Liver (tissue), 9 donors: ENCODE measurements around the gene TWF2. TPM values are rescaled to one million over a fixed set of nuclear protein-coding genes. Genes with fewer than 3 reads are reported as not detected.
A peak's percentile ranks its signal among the peaks of the same experiment; 100 is the strongest.

ENCODE experiments used
- DNase-seq: peaks from one replicate; pipeline ENCODE4 v3.0.0-alpha.2; 2017; ENCODE audit warnings: low spot score
- H3K27ac ChIP-seq, 2 donors: one replicate each; pipeline ENCODE4 v1.7.0; 2013; ENCODE audit warnings: inconsistent platforms in 2 of 2, low read length in 2 of 2, control low read depth in 1 of 2, low read depth in 1 of 2, mild to moderate bottlenecking in 1 of 2
- H3K27me3 ChIP-seq, 4 donors: one replicate each; pipeline versions ENCODE4 v1.6.1 to v1.7.0; 2013; ENCODE audit warnings: low read length in 3 of 4, inconsistent platforms in 1 of 4, mild to moderate bottlenecking in 1 of 4, moderate library complexity in 1 of 4; ENCODE audit not compliant: control insufficient read depth in 4 of 4, insufficient read depth in 4 of 4
- H3K36me3 ChIP-seq, 4 donors: one replicate each; pipeline versions ENCODE4 v1.6.1 to v1.7.0; 2013; ENCODE audit warnings: low read length in 3 of 4, mild to moderate bottlenecking in 3 of 4, low read depth in 1 of 4, moderate library complexity in 1 of 4; ENCODE audit not compliant: control insufficient read depth in 4 of 4, insufficient read depth in 3 of 4
- H3K4me1 ChIP-seq, 4 donors: one replicate each; pipeline versions ENCODE4 v1.6.1 to v1.7.0; 2013; ENCODE audit warnings: low read length in 3 of 4, mild to moderate bottlenecking in 3 of 4, moderate library complexity in 1 of 4; ENCODE audit not compliant: control insufficient read depth in 4 of 4, insufficient read depth in 4 of 4
- H3K4me3 ChIP-seq, 3 donors: one replicate each; pipeline versions ENCODE4 v1.6.1 to v1.7.0; 2013; ENCODE audit warnings: low read length in 3 of 3, control low read depth in 1 of 3, low read depth in 1 of 3, mild to moderate bottlenecking in 1 of 3
- H3K9ac ChIP-seq, 2 donors: one replicate each; pipeline ENCODE4 v1.7.0; 2013; ENCODE audit warnings: low read length in 2 of 2, mild to moderate bottlenecking in 2 of 2, moderate library complexity in 2 of 2, control low read depth in 1 of 2, low read depth in 1 of 2
- H3K9me3 ChIP-seq, 4 donors: one replicate each; pipeline versions ENCODE4 v1.6.1 to v1.7.0; 2013; ENCODE audit warnings: low read length in 3 of 4; ENCODE audit not compliant: control insufficient read depth in 4 of 4
- ATF3 ChIP-seq: IDR thresholded peaks from 2 replicates; pipeline ENCODE4 v1.6.1; 2016; ENCODE audit warnings: antibody characterized with exemption
- CTCF ChIP-seq: fragments of 150-350 bp; IDR thresholded peaks from 2 replicates; pipeline ENCODE4 v1.5.1; 2017; ENCODE audit warnings: improper control_type of control experiment, low read depth, low read length; ENCODE audit not compliant: missing input control
- EGR1 ChIP-seq, 2 donors: IDR thresholded peaks; 2 replicates each; pipeline ENCODE4 v1.6.1; 2016 to 2018; ENCODE audit warnings: antibody characterized with exemption in 2 of 2, low read depth in 2 of 2
- FOXA1 ChIP-seq: IDR thresholded peaks from 2 replicates; pipeline ENCODE4 v1.6.1; 2016; ENCODE audit warnings: antibody characterized with exemption
- FOXA2 ChIP-seq: IDR thresholded peaks from 2 replicates; pipeline ENCODE4 v1.6.1; 2016; ENCODE audit warnings: antibody characterized with exemption
- GABPA ChIP-seq, 2 donors: IDR thresholded peaks in 1 of 2; conservative IDR thresholded peaks in 1 of 2; 2 replicates each; pipeline ENCODE4 v1.6.1; 2016; ENCODE audit warnings: antibody characterized with exemption in 2 of 2, mild to moderate bottlenecking in 1 of 2, moderate library complexity in 1 of 2
- HNF4A ChIP-seq, 2 donors: conservative IDR thresholded peaks; 2 replicates each; pipeline ENCODE4 v1.6.1; 2016; ENCODE audit warnings: antibody characterized with exemption in 2 of 2, mild to moderate bottlenecking in 2 of 2
- HNF4G ChIP-seq: IDR thresholded peaks from 2 replicates; pipeline ENCODE4 v1.6.1; 2016; ENCODE audit warnings: antibody characterized with exemption
- JUND ChIP-seq, 2 donors: IDR thresholded peaks; 2 replicates each; pipeline ENCODE4 v1.6.1; 2016; ENCODE audit warnings: antibody characterized with exemption in 2 of 2
- MAX ChIP-seq: IDR thresholded peaks from 2 replicates; pipeline ENCODE4 v1.6.1; 2016; ENCODE audit warnings: antibody characterized with exemption
- NR2F2 ChIP-seq: IDR thresholded peaks from 2 replicates; pipeline ENCODE4 v1.6.1; 2016; ENCODE audit warnings: antibody characterized with exemption
- RAD21 ChIP-seq, 2 donors: IDR thresholded peaks; 2 replicates each; pipeline ENCODE4 v1.6.1; 2016; ENCODE audit warnings: antibody characterized with exemption in 2 of 2, mild to moderate bottlenecking in 2 of 2
- REST ChIP-seq: IDR thresholded peaks from 2 replicates; pipeline ENCODE4 v1.6.1; 2016; ENCODE audit warnings: antibody characterized with exemption, mild to moderate bottlenecking
- RXRA ChIP-seq, 2 donors: IDR thresholded peaks; 2 replicates each; pipeline ENCODE4 v1.6.1; 2017 to 2018; ENCODE audit warnings: antibody characterized with exemption in 2 of 2, mild to moderate bottlenecking in 1 of 2
- SP1 ChIP-seq: IDR thresholded peaks from 2 replicates; pipeline ENCODE4 v1.6.1; 2018; ENCODE audit warnings: antibody characterized with exemption, mild to moderate bottlenecking
- TAF1 ChIP-seq: conservative IDR thresholded peaks from 2 replicates; pipeline ENCODE4 v1.6.1; 2016; ENCODE audit warnings: antibody characterized with exemption, mild to moderate bottlenecking
- YY1 ChIP-seq: IDR thresholded peaks from 2 replicates; pipeline ENCODE4 v1.6.1; 2016; ENCODE audit warnings: antibody characterized with exemption, mild to moderate bottlenecking
- ZBTB33 ChIP-seq: IDR thresholded peaks from 2 replicates; pipeline ENCODE4 v1.6.1; 2016; ENCODE audit warnings: antibody characterized with exemption
- WGBS: extraction: QIAGEN DNeasy Blood & Tissue Kit; methylation state at CpG from one replicate; pipeline ENCODE4 v1.1.7; 2013; 5-methylcytosine and 5-hydroxymethylcytosine counted together
- polyA plus RNA-seq, 2 donors: library from polyadenylated mRNA; stranded (reverse) in 1 of 2; unstranded in 1 of 2; fragments of 200-250 nt in 1 of 2; fragments of >200 nt in 1 of 2; fragmentation: Nextera tagmentation in 1 of 2; extraction: Ambion mirVana in 1 of 2; gene quantifications; one replicate each; pipeline versions ENCODE4 v1.2.1 to v1.2.3, GENCODE V29; 2013 to 2015
- total RNA-seq, 2 donors: library from RNA; depleted of rRNA; stranded (reverse); fragments of >200 nt; gene quantifications; one replicate each; pipeline ENCODE4 v1.2.3, GENCODE V29; 2014
- donor health status: healthy.
- donor health status: healthy.
- donor health status: healthy.
- donor health status: healthy.
- donor health status: healthy.

Gene TWF2
- total and polyA plus RNA-seq, 4 donors = 12.0 to 26.3 (median 17.6) TPM

GRCh38 chr3:52211268-52211891 is 27.6 kb downstream of the TWF2 start:
- DNase-seq = no peak
- 35% methylated on average over 18 of the region's 18 CpGs for WGBS
- Histone ChIP-seq H3K4me3 (no peak overlapping the region), H3K36me3 (peaks cover 19 to 77% (median 68%) of the 10 kb centered on the region in 4 donors), H3K27ac (peak overlapping the region; percentile 85 to 96), H3K9me3 (no peaks in the 10 kb centered on the region), H3K27me3 (no peaks in the 10 kb centered on the region), H3K4me1 (peaks cover 3 to 61% (median 44%) of the 10 kb centered on the region in 4 donors), H3K9ac (peak overlapping the region in 1 of 2 donors; percentile 73)
- TF ChIP-seq HNF4A (conservative IDR thresholded peaks at IDR 0.05) (peak; percentile 88 to 92), RAD21 (IDR thresholded peaks at IDR 0.05) (peak; percentile 48 to 61), YY1 (peak; percentile 96), FOXA1 (peak; percentile 53), MAX (peak; percentile 68), RXRA (IDR thresholded peaks at IDR 0.05) (peak; percentile 99), SP1 (peak; percentile 99), NR2F2 (peak; percentile 67), HNF4G (peak; percentile 63), TAF1 (no peak), ZBTB33 (peak; percentile 81), GABPA (IDR thresholded peaks at IDR 0.05 in 1 of 2, conservative IDR thresholded peaks at IDR 0.05 in 1 of 2) (peak in 1 of 2 donors; percentile 59), ATF3 (peak; percentile 73), FOXA2 (peak; percentile 89), CTCF (no peak), EGR1 (IDR thresholded peaks at IDR 0.05; ENCODE audit: low read depth in 2 of 2) (peak in 1 of 2 donors; percentile 60), REST (peak; percentile 45), JUND (IDR thresholded peaks at IDR 0.05) (peak in 1 of 2 donors; percentile 67)
